NCI-H2196 (cell line): ENCODE results near the gene NAGS.
"Not testable (repeated sequence)": the region's sequence is repeated elsewhere in the genome, so short reads cannot be mapped to it uniquely, and the experiment has no call there.

ENCODE experiments used
- DNase-seq: peaks from one replicate; lab custom pipeline; 2025; ENCODE audit not compliant: unreplicated experiment; lab: John Stamatoyannopoulos, UW

NAGS gene

GRCh38 chr17:43983515-43984411 lies 20.7 kb upstream of the NAGS start:
- DNase-seq: peak; percentile 44

GRCh38 chr17:43984521-43984920 lies 19.9 kb upstream of the NAGS start:
- peak; percentile 33 for DNase-seq

- no peak for DNase-seq
Measured at GRCh38 chr17:43986225-43986981, 18.0 kb upstream of the NAGS start.

GRCh38 chr17:43987131-43988021 lies 17.0 kb upstream of the NAGS start:
- no peak for DNase-seq

- DNase-seq: no peak
Measured at GRCh38 chr17:43988301-43988700, 16.1 kb upstream of the NAGS start.

- DNase-seq: no peak
Measured at GRCh38 chr17:43992641-43993040, 11.8 kb upstream of the NAGS start.

- DNase-seq: peak; percentile 59
Measured at GRCh38 chr17:43994272-43995149, 9.9 kb upstream of the NAGS start.

GRCh38 chr17:43995150-43995471 lies 9.3 kb upstream of the NAGS start:
- no peak for DNase-seq

GRCh38 chr17:43997180-43997579 lies 7.2 kb upstream of the NAGS start:
- DNase-seq: not testable (repeated sequence)

GRCh38 chr17:43998552-43998951 lies 5.9 kb upstream of the NAGS start:
- no peak for DNase-seq

GRCh38 chr17:43999024-43999423 lies 5.4 kb upstream of the NAGS start:
- DNase-seq: no peak

- DNase-seq: no peak
Measured at GRCh38 chr17:44000141-44000860, 4.1 kb upstream of the NAGS start.

- no peak for DNase-seq
Measured at GRCh38 chr17:44000871-44001460, 3.5 kb upstream of the NAGS start.

GRCh38 chr17:44001461-44001920 lies 2.9 kb upstream of the NAGS start:
- DNase-seq: no peak

- no peak for DNase-seq
Measured at GRCh38 chr17:44002141-44002848, 2.1 kb upstream of the NAGS start.

- DNase-seq: no peak
Measured at GRCh38 chr17:44004761-44005526, 522 bp downstream of the NAGS start.

GRCh38 chr17:44005527-44006271 lies 1.3 kb downstream of the NAGS start:
- DNase-seq: no peak
